NB4 (cell line): Measurements from ENCODE around the gene PTPRD.

Experiments used
- CTCF ChIP-seq: IDR thresholded peaks from one replicate; pipeline ENCODE4 v1.5.1; 2012; ENCODE audit warnings: low read depth, low read length
- MYC ChIP-seq: IDR thresholded peaks from 2 replicates; pipeline ENCODE4 v1.6.1; 2011; ENCODE audit warnings: low read depth, low read length

- TF ChIP-seq MYC (no peak), CTCF (no peak)
Measured at GRCh38 chr9:9919174-9919775, 693.5 kb downstream of the PTPRD start.
